PC-3 (cell line): Measurements from ENCODE around the gene EPN2.
"Not testable (repeated sequence)": the region's sequence is repeated elsewhere in the genome, so short reads cannot be mapped to it uniquely, and the experiment has no call there.

Source experiments
- EZH2 ChIP-seq: fragments of 300-600 bp; sonication (generic); IDR thresholded peaks from one replicate; pipeline ENCODE4 v1.6.1; 2017; ENCODE audit warnings: antibody characterized with exemption, mild to moderate bottlenecking, low read length; ENCODE audit not compliant: unreplicated experiment
- TF ChIP-seq, protein P1 (sequence below): fragments of 300-600 bp; sonication (generic); conservative IDR thresholded peaks from 2 replicates; pipeline ENCODE4 v1.5.1; 2017; ENCODE audit warnings: antibody characterized with exemption, low read depth, mild to moderate bottlenecking, low read length

GRCh38 chr17:19189781-19190405, 47.3 kb upstream of the EPN2 start:
- TF ChIP-seq, protein P1, sequence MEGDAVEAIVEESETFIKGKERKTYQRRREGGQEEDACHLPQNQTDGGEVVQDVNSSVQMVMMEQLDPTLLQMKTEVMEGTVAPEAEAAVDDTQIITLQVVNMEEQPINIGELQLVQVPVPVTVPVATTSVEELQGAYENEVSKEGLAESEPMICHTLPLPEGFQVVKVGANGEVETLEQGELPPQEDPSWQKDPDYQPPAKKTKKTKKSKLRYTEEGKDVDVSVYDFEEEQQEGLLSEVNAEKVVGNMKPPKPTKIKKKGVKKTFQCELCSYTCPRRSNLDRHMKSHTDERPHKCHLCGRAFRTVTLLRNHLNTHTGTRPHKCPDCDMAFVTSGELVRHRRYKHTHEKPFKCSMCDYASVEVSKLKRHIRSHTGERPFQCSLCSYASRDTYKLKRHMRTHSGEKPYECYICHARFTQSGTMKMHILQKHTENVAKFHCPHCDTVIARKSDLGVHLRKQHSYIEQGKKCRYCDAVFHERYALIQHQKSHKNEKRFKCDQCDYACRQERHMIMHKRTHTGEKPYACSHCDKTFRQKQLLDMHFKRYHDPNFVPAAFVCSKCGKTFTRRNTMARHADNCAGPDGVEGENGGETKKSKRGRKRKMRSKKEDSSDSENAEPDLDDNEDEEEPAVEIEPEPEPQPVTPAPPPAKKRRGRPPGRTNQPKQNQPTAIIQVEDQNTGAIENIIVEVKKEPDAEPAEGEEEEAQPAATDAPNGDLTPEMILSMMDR = not testable (repeated sequence)
- not testable (repeated sequence) for TF ChIP-seq EZH2
